Trophoblast cell (in vitro differentiated cells and primary cell): ENCODE measurements around the gene SLC17A9.

Experiments used
- DNase-seq, 2 donors: peaks; one replicate each; pipeline ENCODE4 v3.0.0-alpha.2; 2016
- H2AFZ ChIP-seq: 2 replicates; pipeline ENCODE4 v1.6.1; 2013; ENCODE audit warnings: low read length, moderate library complexity, mild to moderate bottlenecking; ENCODE audit not compliant: insufficient read depth, poor library complexity
- H2AK5ac ChIP-seq: 2 replicates; pipeline ENCODE4 v1.6.1; 2013; ENCODE audit warnings: mild to moderate bottlenecking, low read length
- H2BK120ac ChIP-seq: 2 replicates; pipeline ENCODE4 v1.6.1; 2013; ENCODE audit warnings: low read length, mild to moderate bottlenecking, moderate library complexity; ENCODE audit not compliant: insufficient read depth, poor library complexity
- H2BK12ac ChIP-seq: 2 replicates; pipeline ENCODE4 v1.6.1; 2013; ENCODE audit warnings: mild to moderate bottlenecking, low read length, moderate library complexity
- H2BK5ac ChIP-seq: 2 replicates; pipeline ENCODE4 v1.6.1; 2013; ENCODE audit warnings: low read length, low read depth, moderate library complexity, mild to moderate bottlenecking; ENCODE audit not compliant: poor library complexity
- H3K14ac ChIP-seq: 2 replicates; pipeline ENCODE4 v1.6.1; 2013; ENCODE audit warnings: mild to moderate bottlenecking, low read length
- H3K18ac ChIP-seq: 2 replicates; pipeline ENCODE4 v1.6.1; 2013; ENCODE audit warnings: mild to moderate bottlenecking, low read length
- H3K23ac ChIP-seq: 2 replicates; pipeline ENCODE4 v1.6.1; 2013; ENCODE audit warnings: low read length
- H3K27ac ChIP-seq: 2 replicates; pipeline ENCODE4 v1.5.1; 2013; ENCODE audit warnings: low read depth, mild to moderate bottlenecking, inconsistent platforms, low read length, moderate library complexity
- H3K27me3 ChIP-seq: 2 replicates; pipeline ENCODE4 v1.6.1; 2013; ENCODE audit warnings: inconsistent platforms, mild to moderate bottlenecking, low read length, moderate library complexity; ENCODE audit not compliant: insufficient read depth
- H3K36me3 ChIP-seq, 2 experiments: 1 replicate in 1 of 2; 2 replicates in 1 of 2; pipeline ENCODE4 v1.6.1; 2013; ENCODE audit warnings: low read length in 2 of 2, mild to moderate bottlenecking in 2 of 2, moderate library complexity in 1 of 2; ENCODE audit not compliant: insufficient read depth in 2 of 2, control insufficient read depth in 1 of 2
- H3K4ac ChIP-seq: 2 replicates; pipeline ENCODE4 v1.6.1; 2013; ENCODE audit warnings: low read depth, mild to moderate bottlenecking, low read length, moderate library complexity
- H3K4me1 ChIP-seq, 2 experiments: 1 replicate in 1 of 2; 2 replicates in 1 of 2; pipeline ENCODE4 v1.6.1; 2013; ENCODE audit warnings: low read length in 2 of 2, mild to moderate bottlenecking in 2 of 2, moderate library complexity in 1 of 2; ENCODE audit not compliant: insufficient read depth in 2 of 2, control insufficient read depth in 1 of 2
- H3K4me2 ChIP-seq: 2 replicates; pipeline ENCODE4 v1.6.1; 2013; ENCODE audit warnings: inconsistent platforms, mild to moderate bottlenecking, low read length, moderate library complexity
- H3K4me3 ChIP-seq: 2 replicates; pipeline ENCODE4 v1.5.1; 2013; ENCODE audit warnings: mild to moderate bottlenecking, low read depth, low read length, inconsistent platforms
- H3K79me1 ChIP-seq: one replicate; pipeline ENCODE4 v1.6.1; 2013; ENCODE audit warnings: low read length
- H3K79me2 ChIP-seq: 2 replicates; pipeline ENCODE4 v1.6.1; 2013; ENCODE audit warnings: low read length, mild to moderate bottlenecking; ENCODE audit not compliant: control insufficient read depth, insufficient read depth, poor library complexity
- H3K9ac ChIP-seq: 2 replicates; pipeline ENCODE4 v1.6.1; 2013; ENCODE audit warnings: mild to moderate bottlenecking, low read length
- H3K9me3 ChIP-seq: 2 replicates; pipeline ENCODE4 v1.6.1; 2013; ENCODE audit warnings: low read depth, mild to moderate bottlenecking, control low read depth, inconsistent platforms, low read length; ENCODE audit not compliant: insufficient read depth
- H4K12ac ChIP-seq: 2 replicates; pipeline ENCODE4 v1.6.1; 2013; ENCODE audit warnings: low read depth, mild to moderate bottlenecking, low read length, moderate library complexity
- H4K8ac ChIP-seq: 2 replicates; pipeline ENCODE4 v1.6.1; 2013; ENCODE audit warnings: low read depth, mild to moderate bottlenecking, low read length, moderate library complexity
- H4K91ac ChIP-seq: one replicate; pipeline ENCODE4 v1.6.1; 2013; ENCODE audit warnings: low read depth, mild to moderate bottlenecking, low read length, moderate library complexity
- WGBS: extraction: QIAGEN DNeasy Blood & Tissue Kit; methylation state at CpG from one replicate; pipeline ENCODE4 v1.1.7; 2013; ENCODE audit warnings: missing lambda C conversion rate; ENCODE audit not compliant: insufficient read length, insufficient coverage; ENCODE audit errors: extremely low coverage; 5-methylcytosine and 5-hydroxymethylcytosine counted together

The SLC17A9 gene

GRCh38 chr20:62966212-62967148 lies 14.0 kb downstream of the SLC17A9 start:
- H3K36me3 ChIP-seq, result no peaks in the 10 kb centered on the region
- peaks cover 6% of the 10 kb centered on the region for H3K9me3 ChIP-seq
- H3K27ac ChIP-seq, result no peak overlapping the region
- no peak overlapping the region for H4K12ac ChIP-seq
- H3K4ac ChIP-seq, result no peak overlapping the region
- no peak overlapping the region for H3K9ac ChIP-seq
- H3K27me3 ChIP-seq, result no peaks in the 10 kb centered on the region
- peaks cover 5 to 6% of the 10 kb centered on the region in 2 experiments for H3K4me1 ChIP-seq
- no peak overlapping the region for H3K4me3 ChIP-seq
- no peak overlapping the region for H4K91ac ChIP-seq
- no peaks in the 10 kb centered on the region for H3K79me1 ChIP-seq
- no peak overlapping the region for H2AK5ac ChIP-seq
- no peak for DNase-seq
- no peaks in the 10 kb centered on the region for H3K79me2 ChIP-seq
- no peak overlapping the region for H4K8ac ChIP-seq
- H3K23ac ChIP-seq, result no peak overlapping the region
- WGBS, result no CpG with 5 or more reads among the region's 27 CpGs
- no peak overlapping the region for H2BK5ac ChIP-seq
- H2BK120ac ChIP-seq, result no peak overlapping the region
- no peak overlapping the region for H2AFZ ChIP-seq
- no peak overlapping the region for H3K18ac ChIP-seq
- no peak overlapping the region for H3K4me2 ChIP-seq
- no peak overlapping the region for H2BK12ac ChIP-seq
- no peak overlapping the region for H3K14ac ChIP-seq

- Histone ChIP-seq H3K79me2 (no peaks in the 10 kb centered on the region), H3K18ac (no peak overlapping the region), H3K4ac (no peak overlapping the region), H4K8ac (no peak overlapping the region), H2AFZ (no peak overlapping the region), H2BK5ac (no peak overlapping the region), H3K4me1 (peaks cover 5 to 6% of the 10 kb centered on the region in 2 experiments), H3K36me3 (no peaks in the 10 kb centered on the region), H3K4me3 (no peak overlapping the region), H3K27ac (no peak overlapping the region), H2AK5ac (no peak overlapping the region), H3K79me1 (no peaks in the 10 kb centered on the region), H4K91ac (no peak overlapping the region), H2BK120ac (no peak overlapping the region), H3K27me3 (no peaks in the 10 kb centered on the region), H3K14ac (no peak overlapping the region), H2BK12ac (no peak overlapping the region), H4K12ac (no peak overlapping the region), H3K23ac (no peak overlapping the region), H3K9ac (no peak overlapping the region), H3K9me3 (peaks cover 6% of the 10 kb centered on the region), H3K4me2 (no peak overlapping the region)
- no peak for DNase-seq
- no CpG with 5 or more reads among the region's 6 CpGs for WGBS
Measured at GRCh38 chr20:62967149-62967501, 14.6 kb downstream of the SLC17A9 start.

- H3K27ac ChIP-seq, result no peak overlapping the region
- no peak overlapping the region for H4K91ac ChIP-seq
- no peak overlapping the region for H4K8ac ChIP-seq
- H3K18ac ChIP-seq, result no peak overlapping the region
- H2BK5ac ChIP-seq, result no peak overlapping the region
- H2AK5ac ChIP-seq, result no peak overlapping the region
- H3K4ac ChIP-seq, result no peak overlapping the region
- no peaks in the 10 kb centered on the region for H3K79me1 ChIP-seq
- no peak overlapping the region for H3K14ac ChIP-seq
- H2BK120ac ChIP-seq, result no peak overlapping the region
- peaks cover 6% of the 10 kb centered on the region for H3K9me3 ChIP-seq
- no peak overlapping the region for H2BK12ac ChIP-seq
- H3K36me3 ChIP-seq, result no peaks in the 10 kb centered on the region
- H3K4me1 ChIP-seq, result peaks cover 7 to 10% of the 10 kb centered on the region in 2 experiments
- H3K9ac ChIP-seq, result no peak overlapping the region
- no peak overlapping the region for H3K4me2 ChIP-seq
- H3K79me2 ChIP-seq, result no peaks in the 10 kb centered on the region
- no peak overlapping the region for H3K4me3 ChIP-seq
- no peak overlapping the region for H2AFZ ChIP-seq
- peaks cover 3% of the 10 kb centered on the region for H3K27me3 ChIP-seq
- H4K12ac ChIP-seq, result no peak overlapping the region
- DNase-seq, result no peak
- no CpG with 5 or more reads among the region's 27 CpGs for WGBS
- no peak overlapping the region for H3K23ac ChIP-seq
Measured at GRCh38 chr20:62967628-62968351, 15.3 kb downstream of the SLC17A9 start.

- no peak overlapping the region for H3K14ac ChIP-seq
- no peak overlapping the region for H3K23ac ChIP-seq
- no peak overlapping the region for H3K18ac ChIP-seq
- H3K4me1 ChIP-seq, result peaks cover 10 to 11% of the 10 kb centered on the region in 2 experiments
- no peak overlapping the region for H4K12ac ChIP-seq
- H3K79me2 ChIP-seq, result no peaks in the 10 kb centered on the region
- H3K27ac ChIP-seq, result no peak overlapping the region
- no CpG with 5 or more reads among the region's 21 CpGs for WGBS
- H2AFZ ChIP-seq, result no peak overlapping the region
- H3K36me3 ChIP-seq, result no peaks in the 10 kb centered on the region
- no peak overlapping the region for H2BK120ac ChIP-seq
- no peak overlapping the region for H3K4me2 ChIP-seq
- no peak overlapping the region for H4K91ac ChIP-seq
- H2BK12ac ChIP-seq, result no peak overlapping the region
- H2BK5ac ChIP-seq, result no peak overlapping the region
- no peak overlapping the region for H3K4me3 ChIP-seq
- peaks cover 11% of the 10 kb centered on the region for H3K27me3 ChIP-seq
- H2AK5ac ChIP-seq, result no peak overlapping the region
- DNase-seq, result no peak
- no peak overlapping the region for H3K9ac ChIP-seq
- H3K4ac ChIP-seq, result no peak overlapping the region
- no peaks in the 10 kb centered on the region for H3K79me1 ChIP-seq
- H4K8ac ChIP-seq, result no peak overlapping the region
- H3K9me3 ChIP-seq, result peaks cover 6% of the 10 kb centered on the region
Measured at GRCh38 chr20:62968378-62969178, 16.1 kb downstream of the SLC17A9 start.
